GM21447 (cell line): ENCODE results near the gene MFSD2A.
"Not testable (repeated sequence)": the region's sequence is repeated elsewhere in the genome, so short reads cannot be mapped to it uniquely, and the experiment has no call there.

Experiments
- ATAC-seq: cut with Tn5 transposase; IDR thresholded peaks from one replicate; pipeline ENCODE4 v1.9.1; 2021; ENCODE audit not compliant: unreplicated experiment

The MFSD2A gene

GRCh38 chr1:39996396-39997004 lies 41.6 kb downstream of the MFSD2A start:
- ATAC-seq = no peak

- ATAC-seq = no peak
Observed at GRCh38 chr1:40001456-40001855, 46.5 kb downstream of the MFSD2A start.

DNA sequence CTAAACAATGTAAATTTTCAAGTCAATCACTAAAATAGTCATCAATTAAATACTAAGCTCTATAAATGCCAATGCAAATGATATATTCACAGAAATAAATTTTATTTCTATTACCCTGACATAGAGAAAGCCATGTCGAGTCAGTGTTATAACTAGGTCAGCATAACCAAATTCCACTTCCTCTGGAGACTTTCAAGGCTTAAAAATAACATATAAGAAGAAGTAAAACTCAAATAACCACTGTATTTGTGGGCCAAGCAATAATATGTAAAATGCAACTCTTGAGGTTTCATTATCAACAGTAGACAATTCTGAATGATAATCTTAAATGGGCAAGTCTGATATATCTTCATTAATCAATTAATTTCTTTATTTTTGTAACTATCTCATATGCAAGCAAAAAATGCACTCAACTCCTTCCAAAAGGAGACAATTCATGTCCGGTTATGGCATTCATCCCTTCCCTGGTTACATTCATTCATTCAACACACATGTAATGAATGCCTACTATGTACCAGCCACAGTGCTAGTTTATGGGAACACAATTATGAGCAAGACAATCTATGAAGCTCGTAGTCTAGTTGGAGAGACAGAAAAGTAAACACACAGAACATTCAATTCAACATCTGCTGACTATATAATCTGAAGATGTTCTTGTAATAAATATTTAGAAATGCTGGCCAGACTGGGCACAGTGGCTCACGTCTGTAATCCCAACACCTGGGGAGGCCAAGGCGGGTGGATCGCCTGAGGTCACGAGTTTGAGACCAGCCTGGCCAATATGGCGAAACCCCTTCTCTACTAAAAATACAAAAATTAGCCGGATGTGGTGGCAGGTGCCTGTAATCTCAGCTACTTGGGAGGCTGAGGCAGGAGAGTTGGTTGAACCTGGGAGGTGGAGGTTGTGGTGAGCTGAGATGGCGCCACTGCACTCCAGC lies 48.5 kb downstream of the MFSD2A start:
- ATAC-seq = no peak

GRCh38 chr1:40004857-40005256 lies 49.9 kb downstream of the MFSD2A start:
- ATAC-seq = no peak

- not testable (repeated sequence) for ATAC-seq
Observed at GRCh38 chr1:40007481-40008034, 52.6 kb downstream of the MFSD2A start.

- ATAC-seq = no peak
Observed at GRCh38 chr1:40011198-40011597, 56.3 kb downstream of the MFSD2A start.

DNA sequence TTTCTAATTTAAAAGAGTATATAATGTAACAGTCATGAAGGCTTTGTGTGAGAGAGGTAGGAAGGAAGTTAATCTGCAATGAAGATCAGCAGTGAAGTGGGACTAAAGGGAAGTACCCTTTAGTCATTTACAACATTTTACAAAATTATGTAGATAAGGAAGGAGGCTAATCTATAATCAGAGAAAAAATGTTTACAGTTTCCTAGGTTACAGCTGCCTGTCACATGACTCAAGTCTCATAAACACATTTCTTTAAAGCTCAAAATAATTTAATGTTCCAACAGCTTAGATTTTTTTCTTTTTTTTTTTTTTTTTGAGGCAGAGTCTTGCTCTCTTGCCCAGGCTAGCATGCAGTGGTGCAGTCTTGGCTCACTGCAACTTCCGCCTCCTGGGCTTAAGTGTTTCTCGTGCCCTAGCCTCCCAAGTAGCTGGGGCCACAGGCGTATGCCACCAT lies 59.3 kb downstream of the MFSD2A start:
- ATAC-seq = no peak

DNA sequence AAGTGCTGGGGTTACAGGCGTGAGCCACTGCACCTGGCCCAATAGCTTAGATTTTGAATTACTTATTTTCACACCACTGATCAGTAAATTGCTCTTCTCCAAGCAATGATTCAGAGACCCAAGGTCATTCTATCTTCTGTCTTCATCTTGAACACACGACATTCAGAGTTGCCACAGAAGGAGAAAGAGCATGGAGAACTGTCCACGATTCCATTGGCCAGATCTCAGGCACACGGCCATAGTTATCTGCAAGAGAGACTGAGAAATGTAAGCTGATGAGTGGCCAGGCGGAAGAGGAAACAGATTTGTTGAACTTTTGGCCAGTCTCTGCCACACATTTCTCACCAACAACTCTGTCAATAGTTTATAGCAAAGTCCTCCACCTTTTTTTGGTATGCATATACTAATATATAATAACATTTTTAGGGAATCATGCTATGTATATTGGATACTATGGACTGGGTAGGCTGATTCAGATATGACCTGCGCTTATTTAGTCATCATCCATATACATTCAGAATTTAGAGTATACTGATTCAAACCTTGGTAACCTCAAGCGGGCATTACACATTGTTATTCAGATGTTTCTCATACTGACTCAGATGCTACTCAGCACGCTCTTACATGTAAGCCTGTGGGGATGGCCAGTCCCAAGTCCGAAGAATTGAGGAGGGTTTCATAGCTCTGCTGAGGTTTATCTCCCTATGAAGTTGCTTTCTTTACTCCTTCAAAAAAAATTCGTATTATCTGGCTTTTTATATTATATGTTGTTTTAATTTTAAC lies 60.1 kb downstream of the MFSD2A start:
- ATAC-seq = no peak

- ATAC-seq = no peak
Observed at GRCh38 chr1:40017951-40018575, 63.1 kb downstream of the MFSD2A start.
